KOPT-K1 (cell line): ENCODE measurements around the gene FST.

ENCODE experiments used
- H3K27ac ChIP-seq: fragments of 200-600 bp; sonication (generic); 2 replicates; pipeline ENCODE4 v1.5.1; 2016; ENCODE audit warnings: antibody characterized with exemption, mild to moderate bottlenecking, low read depth, low read length; ENCODE audit not compliant: poor library complexity, severe bottlenecking
- H3K36me3 ChIP-seq: fragments of 200-600 bp; sonication (generic); 2 replicates; pipeline ENCODE4 v1.5.1; 2017; ENCODE audit warnings: antibody characterized with exemption, mild to moderate bottlenecking, low read length, moderate library complexity; ENCODE audit not compliant: insufficient read depth
- H3K9me3 ChIP-seq: fragments of 200-600 bp; sonication (generic); 2 replicates; pipeline ENCODE4 v1.5.1; 2017; ENCODE audit warnings: antibody characterized with exemption, low read length, mild to moderate bottlenecking; ENCODE audit not compliant: insufficient read depth, poor library complexity, severe bottlenecking

FST gene

GRCh38 chr5:53481887-53482716 is 1.7 kb downstream of the FST start:
- Histone ChIP-seq H3K9me3 (peaks cover 3% of the 10 kb centered on the region), H3K27ac (no peak overlapping the region), H3K36me3 (no peaks in the 10 kb centered on the region)

GRCh38 chr5:53482717-53483638 is 2.5 kb downstream of the FST start:
- peaks cover 3% of the 10 kb centered on the region for H3K9me3 ChIP-seq
- H3K36me3 ChIP-seq, result no peaks in the 10 kb centered on the region
- no peak overlapping the region for H3K27ac ChIP-seq

- Histone ChIP-seq H3K36me3 (no peaks in the 10 kb centered on the region), H3K9me3 (no peaks in the 10 kb centered on the region), H3K27ac (no peak overlapping the region)
Measured at GRCh38 chr5:53487436-53487835, 7.0 kb downstream of the FST start.

GRCh38 chr5:53488195-53488722 is 7.8 kb downstream of the FST start:
- Histone ChIP-seq H3K36me3 (no peaks in the 10 kb centered on the region), H3K27ac (no peak overlapping the region), H3K9me3 (no peaks in the 10 kb centered on the region)

GRCh38 chr5:53490747-53491146 is 10.3 kb downstream of the FST start:
- no peak overlapping the region for H3K27ac ChIP-seq
- H3K36me3 ChIP-seq, result no peaks in the 10 kb centered on the region
- no peaks in the 10 kb centered on the region for H3K9me3 ChIP-seq

GRCh38 chr5:53501054-53501453 is 20.6 kb downstream of the FST start:
- no peaks in the 10 kb centered on the region for H3K9me3 ChIP-seq
- no peaks in the 10 kb centered on the region for H3K36me3 ChIP-seq
- no peak overlapping the region for H3K27ac ChIP-seq

GRCh38 chr5:53503562-53504218 is 23.3 kb downstream of the FST start:
- H3K27ac ChIP-seq, result no peak overlapping the region
- peaks cover 13% of the 10 kb centered on the region for H3K9me3 ChIP-seq

GRCh38 chr5:53507013-53507412 is 26.6 kb downstream of the FST start:
- H3K9me3 ChIP-seq, result peaks cover 22% of the 10 kb centered on the region
- no peaks in the 10 kb centered on the region for H3K36me3 ChIP-seq
- no peak overlapping the region for H3K27ac ChIP-seq

More at GRCh38 chr5:53503562-53504218, 23.3 kb downstream of the FST start:
- H3K36me3 ChIP-seq, result no peaks in the 10 kb centered on the region

GRCh38 chr5:53508125-53508524 is 27.7 kb downstream of the FST start:
- no peaks in the 10 kb centered on the region for H3K36me3 ChIP-seq
- peaks cover 22% of the 10 kb centered on the region for H3K9me3 ChIP-seq
- H3K27ac ChIP-seq, result no peak overlapping the region

- peaks cover 20% of the 10 kb centered on the region for H3K9me3 ChIP-seq
- no peak overlapping the region for H3K27ac ChIP-seq
- H3K36me3 ChIP-seq, result no peaks in the 10 kb centered on the region
Measured at GRCh38 chr5:53512539-53512938, 32.1 kb downstream of the FST start.

- H3K27ac ChIP-seq, result no peak overlapping the region
- H3K9me3 ChIP-seq, result no peaks in the 10 kb centered on the region
- no peaks in the 10 kb centered on the region for H3K36me3 ChIP-seq
Measured at GRCh38 chr5:53515988-53516387, 35.6 kb downstream of the FST start.

- H3K27ac ChIP-seq, result no peak overlapping the region
- no peaks in the 10 kb centered on the region for H3K9me3 ChIP-seq
Measured at GRCh38 chr5:53520813-53521212, 40.4 kb downstream of the FST start.

More at GRCh38 chr5:53520813-53521212, 40.4 kb downstream of the FST start:
- H3K36me3 ChIP-seq, result no peaks in the 10 kb centered on the region
